Suprapubic skin (tissue), 4 donors: ENCODE data around the gene SRMS.

ENCODE experiments used
- CTCF ChIP-seq, 2 donors: fragments of 200-600 bp in 1 of 2; fragments of 450-650 bp in 1 of 2; sonication (generic) in 1 of 2; IDR thresholded peaks; one replicate each; pipeline ENCODE4 v1.5.1; 2016 to 2019; ENCODE audit warnings: antibody characterized with exemption in 2 of 2, mild to moderate bottlenecking in 1 of 2, moderate library complexity in 1 of 2
- EP300 ChIP-seq: sonication (generic); formaldehyde crosslinking; IDR thresholded peaks from one replicate; pipeline ENCODE4 v1.6.1; 2017; ENCODE audit warnings: antibody characterized with exemption
- POLR2AphosphoS5 ChIP-seq, 3 donors: sonication (generic); formaldehyde crosslinking; IDR thresholded peaks; one replicate each; pipeline ENCODE4 v1.6.1; 2017; ENCODE audit warnings: antibody characterized with exemption in 3 of 3

DNA sequence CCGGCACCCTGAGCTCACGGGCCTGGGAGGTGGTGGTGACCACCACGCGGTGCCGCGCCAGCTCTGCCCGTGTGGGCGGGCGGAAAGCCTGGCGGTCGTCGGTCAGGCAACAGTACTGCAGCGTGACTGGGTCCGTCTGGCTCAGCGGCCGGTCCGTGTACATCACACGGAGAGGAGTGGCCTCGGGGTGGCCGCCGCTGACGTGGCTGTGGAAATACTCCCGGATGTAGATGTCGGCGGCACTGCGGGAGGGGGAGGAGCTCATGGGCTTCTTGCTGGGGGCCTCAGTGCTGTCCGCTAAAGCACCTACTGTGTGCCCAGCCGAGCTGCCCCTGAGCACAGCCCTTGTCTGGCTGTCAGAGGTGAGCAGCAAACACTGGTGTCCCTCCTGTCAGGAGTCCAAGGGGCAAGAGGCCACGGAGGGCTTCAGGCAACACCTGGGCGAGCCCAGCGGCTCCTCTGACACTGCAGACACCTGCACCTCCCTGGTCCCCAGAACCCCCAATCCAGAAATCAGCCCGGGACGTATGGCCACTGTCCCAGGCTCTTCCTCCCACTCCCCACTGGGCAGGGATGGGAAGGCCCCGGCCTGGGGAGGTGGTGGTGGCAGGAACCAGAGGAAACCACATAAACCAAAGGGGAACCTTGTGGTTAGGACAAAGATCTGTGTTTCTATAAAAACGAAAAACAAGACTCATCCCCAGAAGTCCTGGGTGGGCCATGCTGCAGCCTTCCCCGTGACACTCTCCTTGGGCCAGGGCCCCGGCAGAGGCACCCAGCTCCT, 20.0 kb upstream of the SRMS start:
- TF ChIP-seq CTCF (IDR thresholded peaks at IDR 0.05) (no peak), EP300 (no peak), POLR2AphosphoS5 (IDR thresholded peaks at IDR 0.05) (no peak)
